Measurements from ENCODE around the gene NFATC2. TPM values are rescaled to one million over a fixed set of nuclear protein-coding genes. Genes with fewer than 3 reads are reported as not detected.

NFATC2 gene
- total and polyA plus RNA-seq, 2 of the 8 experiments (the other 6 are each of a cell fraction or from before 2014, with no cell fraction given) = 0.27 to 0.91 TPM

- H4K8ac ChIP-seq (ENCODE audit: extremely low read depth, insufficient read depth, low read length) = no peak overlapping the region; the same call in 1 of the 2 replicates
- no peaks in the 10 kb centered on the region for H3K79me2 ChIP-seq (ENCODE audit: control insufficient read depth in 1 of 2, insufficient read depth in 2 of 2, low read length in 2 of 2)
- no peak overlapping the region for H3K9ac ChIP-seq (replicated peaks in 1 of 4; ENCODE audit: extremely low read depth in 1 of 4, low read depth in 3 of 4, low read length in 3 of 4)
- ChIA-PET CTCF (ENCODE audit: partially characterized antibody) (interaction anchor here (0.7 to 1.6 kb wide), 2 partner anchors 75 to 207 kb away, joined by 5 read pairs; no protein-coding TSS in a partner anchor), POLR2A (ENCODE audit: partially characterized antibody) (no interaction called here)
- H4K20me1 ChIP-seq (replicated peaks in 1 of 2; ENCODE audit: control insufficient read depth in 1 of 2, insufficient read depth in 2 of 2, low read length in 2 of 2) = no peaks in the 10 kb centered on the region
- no peaks in the 10 kb centered on the region for H3K27me3 ChIP-seq (replicated peaks in 1 of 4; ENCODE audit: control insufficient read depth in 3 of 4, extremely low read depth in 1 of 4, insufficient read depth in 3 of 4, low read length in 3 of 4)
- no peak overlapping the region for H4K5ac ChIP-seq (ENCODE audit: insufficient read length, low read depth, low read length)
- H2BK5ac ChIP-seq (ENCODE audit: low read depth, low read length) = no peak overlapping the region
- H3K23ac ChIP-seq (ENCODE audit: insufficient read length) = no peak overlapping the region
- no peaks in the 10 kb centered on the region for H3K79me1 ChIP-seq (ENCODE audit: low read depth, low read length)
- peaks cover 2 to 16% (median 7%) of the 10 kb centered on the region in 4 experiments for H3K4me1 ChIP-seq (replicated peaks in 1 of 4; ENCODE audit: control insufficient read depth in 3 of 4, insufficient read depth in 4 of 4, low read length in 3 of 4)
- FAIRE-seq = no peak
- no peak for DNase-seq (ENCODE audit: low read depth in 1 of 2, low spot score in 2 of 2)
- H3K4me3 ChIP-seq (ENCODE audit: extremely low read depth in 1 of 4, insufficient read depth in 2 of 4, low read depth in 3 of 4, low read length in 4 of 4) = no peak overlapping the region
- no peak overlapping the region for H3K18ac ChIP-seq (ENCODE audit: extremely low read depth, low read length)
- no peak overlapping the region for H2AFZ ChIP-seq (ENCODE audit: low read length)
- no peak overlapping the region for H2AK5ac ChIP-seq (ENCODE audit: low read depth, low read length)
- no peak overlapping the region for H2BK20ac ChIP-seq (ENCODE audit: low read length)
- H3K4me2 ChIP-seq (ENCODE audit: insufficient read depth in 1 of 2, low read depth in 2 of 2, low read length in 2 of 2) = no peak overlapping the region
- no peak overlapping the region for H3K4ac ChIP-seq (replicated peaks; ENCODE audit: insufficient read length, low read depth, low read length)
- 59% methylated on average over 6 of the region's 6 CpGs; no CpG with 5 or more reads in 1 of the 2 experiments for WGBS, 2 experiments (ENCODE audit: extremely low coverage in 1 of 2, insufficient coverage in 1 of 2, insufficient read length in 1 of 2, insufficient replicate concordance in 2 of 2, low coverage in 1 of 2, low lambda C conversion rate in 2 of 2, missing lambda C conversion rate in 1 of 2)
- H4K91ac ChIP-seq (replicated peaks; ENCODE audit: insufficient read length, low read length) = no peak overlapping the region
- no peak overlapping the region for H2BK15ac ChIP-seq (ENCODE audit: low read length)
- H3K23me2 ChIP-seq (ENCODE audit: low read depth, low read length) = no peaks in the 10 kb centered on the region
- H2BK12ac ChIP-seq (ENCODE audit: low read depth, low read length) = no peak overlapping the region
- no peak overlapping the region for H3K27ac ChIP-seq (ENCODE audit: low read depth, low read length)
- H2BK120ac ChIP-seq (replicated peaks; ENCODE audit: low read depth, low read length) = no peak overlapping the region
- no peak overlapping the region for H3K14ac ChIP-seq (ENCODE audit: insufficient read length)
- H3K9me3 ChIP-seq (ENCODE audit: insufficient read depth in 2 of 2, low read depth in 1 of 2, low read length in 1 of 2) = no peaks in the 10 kb centered on the region
- no peaks in the 10 kb centered on the region for H3K36me3 ChIP-seq (ENCODE audit: control insufficient read depth in 2 of 4, insufficient read depth in 4 of 4, low read length in 3 of 4)
- no peak overlapping the region for H3K56ac ChIP-seq (replicated peaks; ENCODE audit: insufficient read length, low read depth, low read length)
- TF ChIP-seq BACH1 (IDR thresholded peaks at IDR 0.05; ENCODE audit: low read length) = no peak
- TF ChIP-seq EP300 (IDR thresholded peaks at IDR 0.05; ENCODE audit: borderline replicate concordance in 1 of 2, low read depth in 2 of 2, low read length in 2 of 2) = no peak
- no peak for TF ChIP-seq TCF12 (IDR thresholded peaks at IDR 0.05; ENCODE audit: low read depth, low read length)
- no peak for TF ChIP-seq EZH2 (IDR thresholded peaks at IDR 0.05; ENCODE audit: low read depth, low read length, severe bottlenecking)
- TF ChIP-seq FOSL1 (IDR thresholded peaks at IDR 0.05; ENCODE audit: insufficient read depth, low read depth, low read length) = no peak
- no peak for TF ChIP-seq POLR2AphosphoS5 (IDR thresholded peaks at IDR 0.05; ENCODE audit: low read depth, low read length)
- TF ChIP-seq CREB1 (IDR thresholded peaks at IDR 0.05) = no peak
- no peak for TF ChIP-seq RAD21 (IDR thresholded peaks at IDR 0.05 in 1 of 2, conservative IDR thresholded peaks at IDR 0.05 in 1 of 2; ENCODE audit: low read depth in 2 of 2, low read length in 2 of 2)
- TF ChIP-seq CHD1 (IDR thresholded peaks at IDR 0.05; ENCODE audit: low read depth, low read length) = no peak
- TF ChIP-seq NRF1 (IDR thresholded peaks at IDR 0.05; ENCODE audit: low read depth, low read length) = no peak
- no peak for TF ChIP-seq ATF2 (IDR thresholded peaks at IDR 0.05; ENCODE audit: low read length)
- TF ChIP-seq HDAC6 (IDR thresholded peaks at IDR 0.05; ENCODE audit: low read depth, low read length) = no peak
- no peak for TF ChIP-seq KDM4A (IDR thresholded peaks at IDR 0.05; ENCODE audit: low read depth, low read length, severe bottlenecking)
Observed at GRCh38 chr20:51393571-51393970, 148.9 kb downstream of the NFATC2 start.
